ENCODE measurements around the gene NUP93.

DNA sequence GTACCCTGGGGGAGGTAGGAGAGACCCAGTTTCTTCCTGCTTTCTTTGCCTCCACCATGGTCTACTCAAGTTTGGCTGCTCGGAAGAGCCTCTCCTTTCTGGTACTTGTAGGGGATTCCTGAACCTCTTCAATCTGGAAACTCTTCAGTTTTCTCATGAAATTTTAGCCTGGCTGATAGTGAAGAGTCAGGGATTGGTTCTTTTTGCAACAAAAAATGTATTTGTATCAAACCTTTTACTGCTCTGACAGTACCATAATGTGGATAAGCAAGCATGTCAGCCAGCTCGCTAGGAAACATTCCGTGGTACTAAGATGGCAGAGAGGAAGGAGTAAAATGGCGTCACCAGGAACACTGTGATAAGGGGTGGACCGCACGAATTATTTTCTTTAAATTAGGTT lies 55.4 kb downstream of the NUP93 start:
- TF ChIP-seq, protein P1, sequence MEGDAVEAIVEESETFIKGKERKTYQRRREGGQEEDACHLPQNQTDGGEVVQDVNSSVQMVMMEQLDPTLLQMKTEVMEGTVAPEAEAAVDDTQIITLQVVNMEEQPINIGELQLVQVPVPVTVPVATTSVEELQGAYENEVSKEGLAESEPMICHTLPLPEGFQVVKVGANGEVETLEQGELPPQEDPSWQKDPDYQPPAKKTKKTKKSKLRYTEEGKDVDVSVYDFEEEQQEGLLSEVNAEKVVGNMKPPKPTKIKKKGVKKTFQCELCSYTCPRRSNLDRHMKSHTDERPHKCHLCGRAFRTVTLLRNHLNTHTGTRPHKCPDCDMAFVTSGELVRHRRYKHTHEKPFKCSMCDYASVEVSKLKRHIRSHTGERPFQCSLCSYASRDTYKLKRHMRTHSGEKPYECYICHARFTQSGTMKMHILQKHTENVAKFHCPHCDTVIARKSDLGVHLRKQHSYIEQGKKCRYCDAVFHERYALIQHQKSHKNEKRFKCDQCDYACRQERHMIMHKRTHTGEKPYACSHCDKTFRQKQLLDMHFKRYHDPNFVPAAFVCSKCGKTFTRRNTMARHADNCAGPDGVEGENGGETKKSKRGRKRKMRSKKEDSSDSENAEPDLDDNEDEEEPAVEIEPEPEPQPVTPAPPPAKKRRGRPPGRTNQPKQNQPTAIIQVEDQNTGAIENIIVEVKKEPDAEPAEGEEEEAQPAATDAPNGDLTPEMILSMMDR (tag by site-specific recombination; IDR thresholded peaks at IDR 0.05) = no peak
- TF ChIP-seq, protein P2, sequence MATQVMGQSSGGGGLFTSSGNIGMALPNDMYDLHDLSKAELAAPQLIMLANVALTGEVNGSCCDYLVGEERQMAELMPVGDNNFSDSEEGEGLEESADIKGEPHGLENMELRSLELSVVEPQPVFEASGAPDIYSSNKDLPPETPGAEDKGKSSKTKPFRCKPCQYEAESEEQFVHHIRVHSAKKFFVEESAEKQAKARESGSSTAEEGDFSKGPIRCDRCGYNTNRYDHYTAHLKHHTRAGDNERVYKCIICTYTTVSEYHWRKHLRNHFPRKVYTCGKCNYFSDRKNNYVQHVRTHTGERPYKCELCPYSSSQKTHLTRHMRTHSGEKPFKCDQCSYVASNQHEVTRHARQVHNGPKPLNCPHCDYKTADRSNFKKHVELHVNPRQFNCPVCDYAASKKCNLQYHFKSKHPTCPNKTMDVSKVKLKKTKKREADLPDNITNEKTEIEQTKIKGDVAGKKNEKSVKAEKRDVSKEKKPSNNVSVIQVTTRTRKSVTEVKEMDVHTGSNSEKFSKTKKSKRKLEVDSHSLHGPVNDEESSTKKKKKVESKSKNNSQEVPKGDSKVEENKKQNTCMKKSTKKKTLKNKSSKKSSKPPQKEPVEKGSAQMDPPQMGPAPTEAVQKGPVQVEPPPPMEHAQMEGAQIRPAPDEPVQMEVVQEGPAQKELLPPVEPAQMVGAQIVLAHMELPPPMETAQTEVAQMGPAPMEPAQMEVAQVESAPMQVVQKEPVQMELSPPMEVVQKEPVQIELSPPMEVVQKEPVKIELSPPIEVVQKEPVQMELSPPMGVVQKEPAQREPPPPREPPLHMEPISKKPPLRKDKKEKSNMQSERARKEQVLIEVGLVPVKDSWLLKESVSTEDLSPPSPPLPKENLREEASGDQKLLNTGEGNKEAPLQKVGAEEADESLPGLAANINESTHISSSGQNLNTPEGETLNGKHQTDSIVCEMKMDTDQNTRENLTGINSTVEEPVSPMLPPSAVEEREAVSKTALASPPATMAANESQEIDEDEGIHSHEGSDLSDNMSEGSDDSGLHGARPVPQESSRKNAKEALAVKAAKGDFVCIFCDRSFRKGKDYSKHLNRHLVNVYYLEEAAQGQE (tag by site-specific recombination; IDR thresholded peaks at IDR 0.05) = no peak
- TF ChIP-seq ZSCAN23 (tag by site-specific recombination; IDR thresholded peaks at IDR 0.05) (no peak), ZFP3 (tag by site-specific recombination; IDR thresholded peaks at IDR 0.05; ENCODE audit: low read depth) (no peak), WT1 (tag by site-specific recombination; IDR thresholded peaks at IDR 0.05) (no peak), ZNF48 (tag by site-specific recombination; IDR thresholded peaks at IDR 0.05) (no peak), ZNF24 (tag by site-specific recombination; IDR thresholded peaks at IDR 0.05) (no peak), ZBTB7A (tag by site-specific recombination; IDR thresholded peaks at IDR 0.05; ENCODE audit: low read depth) (no peak), ZNF664 (tag by site-specific recombination; IDR thresholded peaks at IDR 0.05) (no peak)
- TF ChIP-seq, protein P3, sequence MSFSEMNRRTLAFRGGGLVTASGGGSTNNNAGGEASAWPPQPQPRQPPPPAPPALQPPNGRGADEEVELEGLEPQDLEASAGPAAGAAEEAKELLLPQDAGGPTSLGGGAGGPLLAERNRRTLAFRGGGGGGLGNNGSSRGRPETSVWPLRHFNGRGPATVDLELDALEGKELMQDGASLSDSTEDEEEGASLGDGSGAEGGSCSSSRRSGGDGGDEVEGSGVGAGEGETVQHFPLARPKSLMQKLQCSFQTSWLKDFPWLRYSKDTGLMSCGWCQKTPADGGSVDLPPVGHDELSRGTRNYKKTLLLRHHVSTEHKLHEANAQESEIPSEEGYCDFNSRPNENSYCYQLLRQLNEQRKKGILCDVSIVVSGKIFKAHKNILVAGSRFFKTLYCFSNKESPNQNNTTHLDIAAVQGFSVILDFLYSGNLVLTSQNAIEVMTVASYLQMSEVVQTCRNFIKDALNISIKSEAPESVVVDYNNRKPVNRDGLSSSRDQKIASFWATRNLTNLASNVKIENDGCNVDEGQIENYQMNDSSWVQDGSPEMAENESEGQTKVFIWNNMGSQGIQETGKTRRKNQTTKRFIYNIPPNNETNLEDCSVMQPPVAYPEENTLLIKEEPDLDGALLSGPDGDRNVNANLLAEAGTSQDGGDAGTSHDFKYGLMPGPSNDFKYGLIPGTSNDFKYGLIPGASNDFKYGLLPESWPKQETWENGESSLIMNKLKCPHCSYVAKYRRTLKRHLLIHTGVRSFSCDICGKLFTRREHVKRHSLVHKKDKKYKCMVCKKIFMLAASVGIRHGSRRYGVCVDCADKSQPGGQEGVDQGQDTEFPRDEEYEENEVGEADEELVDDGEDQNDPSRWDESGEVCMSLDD (tag by site-specific recombination; IDR thresholded peaks at IDR 0.05) = no peak

Measured in HEK293 (cell line).